Adipocyte (in vitro differentiated cells): ENCODE results near the gene DNAJC7.

Source experiments
- DNase-seq: peaks from one replicate; pipeline ENCODE4 v3.0.0-alpha.2; 2015; ENCODE audit warnings: low read depth
- H3K27me3 ChIP-seq: replicated peaks from 2 replicates; pipeline ENCODE4 v1.7.0; 2013; ENCODE audit warnings: mild to moderate bottlenecking, low read length, moderate library complexity; ENCODE audit not compliant: control insufficient read depth, insufficient read depth
- H3K36me3 ChIP-seq: 2 replicates; pipeline ENCODE4 v1.7.0; 2013; ENCODE audit warnings: low read length, mild to moderate bottlenecking, moderate library complexity; ENCODE audit not compliant: control insufficient read depth, insufficient read depth, severe bottlenecking
- H3K4me1 ChIP-seq: 2 replicates; pipeline ENCODE4 v1.7.0; 2013; ENCODE audit warnings: mild to moderate bottlenecking, low read length, moderate library complexity; ENCODE audit not compliant: control insufficient read depth, insufficient read depth
- H3K4me3 ChIP-seq: 2 replicates; pipeline ENCODE4 v1.7.0; 2013; ENCODE audit warnings: mild to moderate bottlenecking, low read length, moderate library complexity
- H3K9ac ChIP-seq: 2 replicates; pipeline ENCODE4 v1.7.0; 2013; ENCODE audit warnings: mild to moderate bottlenecking, low read length, moderate library complexity
- H3K9me3 ChIP-seq: 2 replicates; pipeline ENCODE4 v1.7.0; 2013; ENCODE audit warnings: mild to moderate bottlenecking, low read length, moderate library complexity; ENCODE audit not compliant: control insufficient read depth

Gene DNAJC7

GRCh38 chr17:41962111-41962510 is 55.1 kb downstream of the DNAJC7 start:
- DNase-seq, result no peak
- H3K4me1 ChIP-seq, result peaks cover 34% of the 10 kb centered on the region

GRCh38 chr17:41959336-41960095 is 57.7 kb downstream of the DNAJC7 start:
- Histone ChIP-seq H3K36me3 (no peaks in the 10 kb centered on the region), H3K9ac (no peak overlapping the region), H3K27me3 (peaks cover 6% of the 10 kb centered on the region), H3K4me1 (peaks cover 22% of the 10 kb centered on the region), H3K4me3 (no peak overlapping the region), H3K9me3 (no peaks in the 10 kb centered on the region)
- DNase-seq, result peak; percentile 49

More at GRCh38 chr17:41962111-41962510, 55.1 kb downstream of the DNAJC7 start:
- Histone ChIP-seq H3K27me3 (peaks cover 6% of the 10 kb centered on the region), H3K9ac (no peak overlapping the region), H3K36me3 (no peaks in the 10 kb centered on the region), H3K4me3 (no peak overlapping the region), H3K9me3 (no peaks in the 10 kb centered on the region)

GRCh38 chr17:41959030-41959335 is 58.3 kb downstream of the DNAJC7 start:
- peaks cover 22% of the 10 kb centered on the region for H3K4me1 ChIP-seq
- DNase-seq, result no peak
- H3K36me3 ChIP-seq, result no peaks in the 10 kb centered on the region
- H3K9me3 ChIP-seq, result no peaks in the 10 kb centered on the region
- H3K9ac ChIP-seq, result no peak overlapping the region
- no peak overlapping the region for H3K4me3 ChIP-seq
- peaks cover 6% of the 10 kb centered on the region for H3K27me3 ChIP-seq

- Histone ChIP-seq H3K4me3 (no peak overlapping the region), H3K36me3 (no peaks in the 10 kb centered on the region), H3K9me3 (no peaks in the 10 kb centered on the region), H3K4me1 (peaks cover 19% of the 10 kb centered on the region), H3K27me3 (peaks cover 6% of the 10 kb centered on the region), H3K9ac (no peak overlapping the region)
- no peak for DNase-seq
Measured at GRCh38 chr17:41957869-41958439, 59.3 kb downstream of the DNAJC7 start.

GRCh38 chr17:41957031-41957868 is 60.0 kb downstream of the DNAJC7 start:
- Histone ChIP-seq H3K27me3 (peaks cover 6% of the 10 kb centered on the region), H3K9me3 (no peaks in the 10 kb centered on the region), H3K4me1 (peaks cover 14% of the 10 kb centered on the region), H3K9ac (no peak overlapping the region), H3K36me3 (no peaks in the 10 kb centered on the region), H3K4me3 (no peak overlapping the region)
- DNase-seq, result peak; percentile 12

GRCh38 chr17:41956522-41956921 is 60.7 kb downstream of the DNAJC7 start:
- Histone ChIP-seq H3K27me3 (peaks cover under 1% of the 10 kb centered on the region), H3K9me3 (no peaks in the 10 kb centered on the region), H3K9ac (no peak overlapping the region), H3K4me3 (no peak overlapping the region), H3K36me3 (no peaks in the 10 kb centered on the region), H3K4me1 (peaks cover 14% of the 10 kb centered on the region)
- no peak for DNase-seq

- Histone ChIP-seq H3K4me3 (no peak overlapping the region), H3K4me1 (no peaks in the 10 kb centered on the region), H3K27me3 (no peaks in the 10 kb centered on the region), H3K9ac (no peak overlapping the region), H3K36me3 (no peaks in the 10 kb centered on the region), H3K9me3 (no peaks in the 10 kb centered on the region)
- DNase-seq, result no peak
Measured at GRCh38 chr17:41948762-41949460, 68.3 kb downstream of the DNAJC7 start.

GRCh38 chr17:41944943-41945342 is 72.3 kb downstream of the DNAJC7 start:
- no peaks in the 10 kb centered on the region for H3K27me3 ChIP-seq
- H3K4me3 ChIP-seq, result no peak overlapping the region
- no peak for DNase-seq

GRCh38 chr17:41943492-41943891 is 73.7 kb downstream of the DNAJC7 start:
- Histone ChIP-seq H3K4me3 (no peak overlapping the region), H3K9ac (no peak overlapping the region), H3K4me1 (no peaks in the 10 kb centered on the region), H3K36me3 (no peaks in the 10 kb centered on the region), H3K9me3 (no peaks in the 10 kb centered on the region), H3K27me3 (no peaks in the 10 kb centered on the region)
- no peak for DNase-seq

More at GRCh38 chr17:41944943-41945342, 72.3 kb downstream of the DNAJC7 start:
- Histone ChIP-seq H3K36me3 (no peaks in the 10 kb centered on the region), H3K9ac (no peak overlapping the region), H3K9me3 (no peaks in the 10 kb centered on the region), H3K4me1 (no peaks in the 10 kb centered on the region)

- H3K9ac ChIP-seq, result no peak overlapping the region
- no peaks in the 10 kb centered on the region for H3K27me3 ChIP-seq
- no peak overlapping the region for H3K4me3 ChIP-seq
- DNase-seq, result no peak
- H3K36me3 ChIP-seq, result no peaks in the 10 kb centered on the region
- no peaks in the 10 kb centered on the region for H3K4me1 ChIP-seq
- H3K9me3 ChIP-seq, result no peaks in the 10 kb centered on the region
Measured at GRCh38 chr17:41942626-41943373, 74.4 kb downstream of the DNAJC7 start.
